Mucosa of descending colon (tissue), 3 donors: ENCODE results near the gene ELN. TPM values are rescaled to one million over a fixed set of nuclear protein-coding genes. Genes with fewer than 3 reads are reported as not detected.
"Not testable (repeated sequence)": the region's sequence is repeated elsewhere in the genome, so short reads cannot be mapped to it uniquely, and the experiment has no call there.

Source experiments
- ATAC-seq: fragments of 200-7000 bp; cut with Tn5 transposase; one replicate; pipeline ENCODE4 v1.9.1; 2020; ENCODE audit warnings: mild to moderate bottlenecking, moderate library complexity
- DNase-seq, 3 donors: peaks; one replicate each; pipeline ENCODE4 v3.0.0-alpha.2; 2020
- H3K36me3 ChIP-seq: fragments of 200-600 bp; one replicate; pipeline ENCODE4 v1.8.0; 2021; ENCODE audit warnings: low read depth, mild to moderate bottlenecking
- H3K4me1 ChIP-seq: fragments of 200-600 bp; one replicate; pipeline ENCODE4 v1.8.0; 2021; ENCODE audit warnings: low read depth, mild to moderate bottlenecking
- H3K4me3 ChIP-seq: fragments of 200-600 bp; one replicate; pipeline ENCODE4 v1.8.0; 2021; ENCODE audit warnings: mild to moderate bottlenecking
- H3K9me3 ChIP-seq: fragments of 200-600 bp; one replicate; pipeline ENCODE4 v1.8.0; 2021; ENCODE audit warnings: mild to moderate bottlenecking
- intact Hi-C, 2 donors: fragments of 100-400 bp; cut with DNase I in 1 of 2; cut with micrococcal nuclease in 1 of 2; formaldehyde crosslinking; loops; one replicate each; pipeline versions ENCODE4 v1.11.0 to v1.11.1; 2022; cut with DNase I, micrococcal nuclease
- total RNA-seq, 3 donors: library from RNA; stranded (reverse); fragmentation: NEBNext Ultra II Directional in 2 of 3; extraction: Animal tissue kit (Norgen Biotek cat#: 25700) in 2 of 3; gene quantifications; one replicate each; pipeline versions ENCODE4 v1.2.1 to v1.2.4, GENCODE V29; 2021 to 2023
- TF ChIP-seq, protein P1 (sequence below): fragments of 200-600 bp; IDR thresholded peaks from one replicate; pipeline ENCODE4 v1.8.0; 2022; ENCODE audit warnings: antibody characterized with exemption, mild to moderate bottlenecking
- donor health status: DM: no; HTN: no; CAD: no; lungs with moderate emphysema.
- donor health status: DM: no; HTN: no; CAD: no.
- donor health status: DM: no; HTN: yes; CAD: no.

The ELN gene
- total RNA-seq, 3 donors from 2014 or later, result 5.0 to 43.4 (median 20.5) TPM

DNA sequence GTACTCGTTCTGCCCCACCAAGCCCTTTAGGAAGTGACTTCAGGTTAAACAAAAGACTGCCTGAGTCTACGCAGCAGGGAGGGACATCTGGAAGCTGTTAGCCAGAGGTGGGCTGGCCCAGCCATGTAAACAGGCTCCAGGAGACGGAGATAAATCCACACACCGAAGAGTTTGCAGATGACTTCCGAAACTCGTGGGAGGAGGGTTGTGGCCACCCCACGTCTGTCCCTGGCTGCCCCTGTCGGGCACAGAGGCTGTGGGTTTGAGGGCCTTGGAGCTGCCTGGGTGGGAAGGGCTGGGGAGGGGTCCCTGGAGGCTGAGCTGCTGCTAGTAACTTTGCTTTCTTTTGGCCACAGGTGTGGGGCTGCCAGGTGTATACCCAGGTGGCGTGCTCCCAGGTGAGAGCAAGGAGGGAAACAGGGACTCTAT is 15.6 kb downstream of the ELN start:
- Histone ChIP-seq H3K4me3 (no peak overlapping the region), H3K36me3 (no peaks in the 10 kb centered on the region), H3K9me3 (no peaks in the 10 kb centered on the region), H3K4me1 (no peaks in the 10 kb centered on the region)
- TF ChIP-seq, protein P1, sequence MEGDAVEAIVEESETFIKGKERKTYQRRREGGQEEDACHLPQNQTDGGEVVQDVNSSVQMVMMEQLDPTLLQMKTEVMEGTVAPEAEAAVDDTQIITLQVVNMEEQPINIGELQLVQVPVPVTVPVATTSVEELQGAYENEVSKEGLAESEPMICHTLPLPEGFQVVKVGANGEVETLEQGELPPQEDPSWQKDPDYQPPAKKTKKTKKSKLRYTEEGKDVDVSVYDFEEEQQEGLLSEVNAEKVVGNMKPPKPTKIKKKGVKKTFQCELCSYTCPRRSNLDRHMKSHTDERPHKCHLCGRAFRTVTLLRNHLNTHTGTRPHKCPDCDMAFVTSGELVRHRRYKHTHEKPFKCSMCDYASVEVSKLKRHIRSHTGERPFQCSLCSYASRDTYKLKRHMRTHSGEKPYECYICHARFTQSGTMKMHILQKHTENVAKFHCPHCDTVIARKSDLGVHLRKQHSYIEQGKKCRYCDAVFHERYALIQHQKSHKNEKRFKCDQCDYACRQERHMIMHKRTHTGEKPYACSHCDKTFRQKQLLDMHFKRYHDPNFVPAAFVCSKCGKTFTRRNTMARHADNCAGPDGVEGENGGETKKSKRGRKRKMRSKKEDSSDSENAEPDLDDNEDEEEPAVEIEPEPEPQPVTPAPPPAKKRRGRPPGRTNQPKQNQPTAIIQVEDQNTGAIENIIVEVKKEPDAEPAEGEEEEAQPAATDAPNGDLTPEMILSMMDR, result no peak
- peak; percentile 28 for ATAC-seq
- intact Hi-C loops, result no loop called here
- no peak for DNase-seq

DNA sequence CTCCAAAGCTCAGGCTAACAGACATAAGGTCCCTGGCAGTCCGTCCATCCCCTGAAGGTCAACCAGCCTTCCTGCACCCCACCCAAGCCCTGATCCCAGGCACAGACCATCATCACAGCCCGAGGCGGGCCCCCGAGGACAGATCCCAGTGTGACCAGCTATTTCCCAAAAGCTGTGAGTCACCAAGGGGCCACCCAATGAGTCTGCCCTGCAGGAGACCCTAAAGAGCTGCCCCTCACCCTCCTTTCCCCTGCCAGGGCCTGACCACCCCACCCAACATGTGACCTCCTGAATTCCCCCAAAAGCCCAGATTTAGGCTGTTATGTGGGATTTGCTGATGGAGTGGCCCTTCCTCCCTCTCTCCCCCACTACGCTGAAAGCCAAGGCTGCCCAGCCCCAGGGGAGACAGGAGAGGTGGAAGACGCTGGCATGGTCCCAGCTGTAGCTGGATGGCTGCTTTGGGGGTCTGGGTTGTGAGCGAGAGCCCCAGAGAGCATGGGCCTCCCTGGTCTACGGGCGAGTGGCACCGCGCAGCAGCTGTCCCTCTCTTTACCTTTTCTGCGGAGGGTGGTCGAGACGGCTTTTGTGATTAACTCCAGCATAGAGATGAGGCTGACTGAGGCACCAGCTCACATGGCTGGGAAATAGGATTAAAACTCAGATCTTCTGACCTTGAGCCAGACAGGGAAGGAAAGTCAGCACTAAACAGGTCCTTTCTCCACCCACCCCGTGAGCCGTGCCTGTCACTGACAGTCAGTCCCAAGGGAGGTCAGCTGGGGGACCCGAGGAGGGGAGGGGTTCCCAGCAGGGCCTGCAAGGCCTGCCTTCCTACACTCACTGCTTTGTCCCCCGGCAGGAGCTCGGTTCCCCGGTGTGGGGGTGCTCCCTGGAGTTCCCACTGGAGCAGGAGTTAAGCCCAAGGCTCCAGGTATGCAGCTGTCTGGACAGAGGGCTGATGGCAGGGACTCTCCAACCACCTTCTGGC is 16.7 kb downstream of the ELN start:
- ATAC-seq (no peak), DNase-seq (peak in 1 of 3 donors; percentile 15)
- H3K4me3 ChIP-seq, result no peak overlapping the region
- H3K9me3 ChIP-seq, result no peaks in the 10 kb centered on the region
- H3K4me1 ChIP-seq, result no peaks in the 10 kb centered on the region
- intact Hi-C loops, result no loop called here
- TF ChIP-seq, protein P1, result no peak
- no peaks in the 10 kb centered on the region for H3K36me3 ChIP-seq

DNA sequence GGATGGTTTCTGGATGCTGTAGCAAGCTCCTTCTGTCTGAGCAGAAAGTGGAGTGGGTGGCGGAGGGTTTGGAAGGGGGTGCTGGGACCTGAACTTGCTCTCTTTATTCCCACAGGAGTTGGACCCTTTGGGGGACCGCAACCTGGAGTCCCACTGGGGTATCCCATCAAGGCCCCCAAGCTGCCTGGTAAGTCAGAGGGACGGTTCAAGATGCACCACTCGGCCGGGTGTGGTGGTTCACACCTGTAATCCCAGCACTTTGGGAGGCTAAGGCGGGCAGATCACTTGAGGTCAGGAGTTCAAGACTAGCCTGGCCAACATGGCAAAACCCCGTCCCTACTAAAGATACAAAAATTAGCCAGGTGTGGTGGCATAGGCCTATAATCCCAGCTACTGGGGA is 18.6 kb downstream of the ELN start:
- H3K36me3 ChIP-seq, H3K4me1 ChIP-seq, H3K9me3 ChIP-seq, intact Hi-C loops, H3K4me3 ChIP-seq, ATAC-seq: not testable (repeated sequence)
- DNase-seq, result peak in 2 of 3 donors; percentile 9 to 25

DNA sequence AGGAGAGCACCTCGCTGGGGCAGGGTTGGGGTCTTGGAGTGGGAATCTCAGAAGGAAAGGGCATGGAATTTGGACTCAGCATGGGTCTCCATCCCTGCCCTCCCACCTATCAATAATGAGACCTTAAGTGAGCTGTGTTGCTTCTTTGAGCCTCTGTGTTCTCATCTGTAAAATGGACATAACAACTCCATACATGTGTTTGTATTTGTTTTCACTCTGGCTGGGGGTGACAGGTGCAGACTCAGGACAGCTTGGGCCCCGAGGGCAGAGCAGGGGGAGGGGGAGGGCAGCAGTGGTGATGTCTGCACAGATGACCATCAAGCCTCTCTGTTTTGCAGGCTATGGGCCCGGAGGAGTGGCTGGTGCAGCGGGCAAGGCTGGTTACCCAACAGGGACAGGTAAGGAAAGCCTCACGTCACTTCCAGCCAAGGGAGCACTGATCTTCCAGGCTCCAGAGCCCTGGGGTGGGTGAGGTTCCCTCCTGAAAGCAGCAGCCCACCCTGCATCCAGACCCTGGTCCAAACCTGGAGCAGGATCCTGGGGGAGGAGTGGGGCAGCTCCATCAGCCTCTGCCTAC is 19.9 kb downstream of the ELN start:
- DNase-seq (peak in 1 of 3 donors; percentile 21), ATAC-seq (no peak)
- intact Hi-C loops, result no loop called here
- no peak overlapping the region for H3K4me3 ChIP-seq
- TF ChIP-seq, protein P1, result no peak
- H3K4me1 ChIP-seq, result no peaks in the 10 kb centered on the region
- no peaks in the 10 kb centered on the region for H3K36me3 ChIP-seq
- H3K9me3 ChIP-seq, result no peaks in the 10 kb centered on the region

DNA sequence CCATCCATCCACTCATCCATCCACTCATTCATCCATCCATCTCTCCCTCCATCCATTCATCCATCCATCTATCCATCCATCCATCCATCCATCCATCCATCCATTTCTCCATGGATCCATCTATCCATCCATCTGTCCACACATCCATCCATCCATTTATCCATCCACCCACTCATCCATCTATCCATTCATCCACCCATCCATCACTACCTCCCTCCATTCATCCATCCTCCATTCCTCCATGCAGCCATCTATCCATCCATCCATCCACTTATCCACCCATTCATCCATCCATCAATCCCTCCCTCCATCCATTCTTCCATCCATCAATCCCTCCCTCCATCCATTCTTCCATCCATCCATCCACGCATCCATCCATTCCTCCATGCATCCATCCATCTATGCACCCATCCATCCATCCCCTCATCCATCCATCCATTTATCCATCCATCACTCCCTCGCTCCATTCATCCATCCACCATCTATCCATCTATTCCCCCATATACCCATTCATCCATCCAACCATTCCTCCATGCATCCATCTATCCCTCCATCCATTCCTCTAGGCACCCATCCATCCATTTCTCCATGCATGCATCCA is 21.1 kb downstream of the ELN start:
- Histone ChIP-seq H3K4me1 (no peaks in the 10 kb centered on the region), H3K36me3 (no peaks in the 10 kb centered on the region), H3K9me3 (no peaks in the 10 kb centered on the region), H3K4me3 (no peak overlapping the region)
- ATAC-seq (no peak), DNase-seq (no peak)
- intact Hi-C loops, result no loop called here
- TF ChIP-seq, protein P1, result no peak
